GM21515 (cell line): ENCODE data around the gene TANGO2.

Source experiments
- ATAC-seq: cut with Tn5 transposase; IDR thresholded peaks from one replicate; pipeline ENCODE4 v1.9.1; 2021; ENCODE audit not compliant: unreplicated experiment

The TANGO2 gene

GRCh38 chr22:20113551-20114310, 92.8 kb downstream of the TANGO2 start:
- ATAC-seq: no peak

- ATAC-seq: no peak
These were observed 93.9 kb downstream of the TANGO2 start for GRCh38 chr22:20114506-20115475.

GRCh38 chr22:20115691-20116375, 94.9 kb downstream of the TANGO2 start, which contains the start of gene RANBP1:
Gene RANBP1 (plus strand): TSS chr22:20116104. CDS start chr22:20116185, 81 bp downstream.
- no peak for ATAC-seq

- no peak for ATAC-seq
These were observed 95.6 kb downstream of the TANGO2 start for GRCh38 chr22:20116376-20116950.
